ENCODE results near the gene ANKRD31. TPM values are rescaled to one million over a fixed set of nuclear protein-coding genes. Genes with fewer than 3 reads are reported as not detected.
"Not testable (repeated sequence)": the region's sequence is repeated elsewhere in the genome, so short reads cannot be mapped to it uniquely, and the experiment has no call there.

The ANKRD31 gene
- total RNA-seq, 4 donors from 2014 or later = 0.16 TPM; not detected in 3

DNA sequence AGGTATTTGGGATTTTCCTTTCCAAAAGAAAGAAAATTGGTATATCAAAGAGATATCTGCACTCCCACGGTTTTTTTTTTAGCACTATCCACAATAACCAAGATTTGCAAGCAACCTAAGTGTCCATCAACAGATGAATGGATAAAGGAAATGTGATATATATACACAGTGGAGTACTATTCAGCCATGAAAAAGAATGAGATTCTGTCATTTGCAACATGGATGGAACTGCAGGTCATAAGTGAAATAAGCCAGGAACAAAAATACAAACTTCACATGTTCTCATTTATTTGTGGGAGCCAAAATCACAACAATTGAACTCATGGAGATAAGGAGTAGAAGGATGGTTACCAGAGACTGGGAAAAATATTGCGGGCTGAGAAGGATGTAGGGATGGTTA is 9.8 kb downstream of the ANKRD31 start:
- DNase-seq = no peak
- TF ChIP-seq POLR2A (IDR thresholded peaks at IDR 0.05) (no peak), POLR2AphosphoS5 (IDR thresholded peaks at IDR 0.05) (no peak), CTCF (IDR thresholded peaks at IDR 0.05) (no peak), EP300 (IDR thresholded peaks at IDR 0.05; ENCODE audit: low read depth) (no peak)
- no peaks in the 10 kb centered on the region for H3K27me3 ChIP-seq
- no peaks in the 10 kb centered on the region for H3K36me3 ChIP-seq
- 71 to 78% methylated on average over 2 of the region's 2 CpGs for WGBS, 2 donors (ENCODE audit: low coverage in 1 of 2)
- no peak overlapping the region for H3K27ac ChIP-seq
- H3K9me3 ChIP-seq = no peaks in the 10 kb centered on the region
- intact Hi-C loops (cut with DNase I; ENCODE audit: low total_unique reads) = no loop called here
- in situ Hi-C loops (cut with MboI; ENCODE audit: low pct_ligation_motif_present in 1 of 4, low pct_unique_long_range_greater_than_20kb in 1 of 4, low sequenced_read_pairs in 3 of 4) = loop anchor here in 3 of 4 donors (25.0 kb wide), 4 partner anchors 110 to 460 kb away; partner anchors contain the start of genes CERT1 (in 1 of the 3), HMGCR (in 1 of the 3) and POLK (in 1 of the 3)
- no peaks in the 10 kb centered on the region for H3K4me1 ChIP-seq
- H3K4me3 ChIP-seq = no peak overlapping the region

DNA sequence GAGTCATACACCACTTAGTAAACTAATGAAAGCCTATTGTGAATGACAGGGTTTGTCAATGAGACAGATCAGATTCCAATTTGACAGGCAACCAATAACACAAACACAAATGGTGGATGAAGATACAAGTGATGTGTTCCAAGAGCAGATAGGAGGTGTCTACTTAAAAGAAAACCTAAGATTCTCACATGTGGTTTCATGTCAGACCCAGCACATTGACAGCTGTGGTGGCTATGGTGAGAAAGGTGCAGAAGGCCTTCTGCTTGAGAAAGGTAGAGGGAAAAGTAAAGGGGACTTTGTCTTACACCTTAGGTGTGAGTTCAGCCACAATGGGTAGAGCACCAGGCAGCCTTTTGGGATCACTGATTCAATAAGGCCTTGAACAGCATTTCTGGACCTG is 11.2 kb downstream of the ANKRD31 start:
- H3K4me1 ChIP-seq = no peaks in the 10 kb centered on the region
- TF ChIP-seq EP300 (IDR thresholded peaks at IDR 0.05; ENCODE audit: low read depth) = no peak
- TF ChIP-seq CTCF (IDR thresholded peaks at IDR 0.05) = no peak
- no peak for TF ChIP-seq POLR2AphosphoS5 (IDR thresholded peaks at IDR 0.05)
- TF ChIP-seq POLR2A (IDR thresholded peaks at IDR 0.05) = no peak
- no peak overlapping the region for H3K27ac ChIP-seq
- no peaks in the 10 kb centered on the region for H3K36me3 ChIP-seq
- DNase-seq = no peak
- no peaks in the 10 kb centered on the region for H3K9me3 ChIP-seq
- no peaks in the 10 kb centered on the region for H3K27me3 ChIP-seq
- intact Hi-C loops (cut with DNase I; ENCODE audit: low total_unique reads) (no loop called here), in situ Hi-C loops (cut with MboI; ENCODE audit: low pct_ligation_motif_present in 1 of 4, low pct_unique_long_range_greater_than_20kb in 1 of 4, low sequenced_read_pairs in 3 of 4) (loop anchor here in 3 of 4 donors (25.0 kb wide), 4 partner anchors 112 to 462 kb away; partner anchors contain the start of genes CERT1 (in 1 of the 3), HMGCR (in 1 of the 3) and POLK (in 1 of the 3))
- H3K4me3 ChIP-seq = no peak overlapping the region

- H3K4me3 ChIP-seq; H3K27me3 ChIP-seq; intact Hi-C loops (cut with DNase I; ENCODE audit: low total_unique reads); H3K36me3 ChIP-seq; H3K9me3 ChIP-seq; in situ Hi-C loops (cut with MboI; ENCODE audit: low pct_ligation_motif_present in 1 of 4, low pct_unique_long_range_greater_than_20kb in 1 of 4, low sequenced_read_pairs in 3 of 4); DNase-seq; H3K4me1 ChIP-seq; H3K27ac ChIP-seq: not testable (repeated sequence)
- 67 to 80% methylated on average over 2 of the region's 2 CpGs for WGBS, 2 donors (ENCODE audit: low coverage in 1 of 2)
Measured at GRCh38 chr5:75220787-75221186, 15.9 kb downstream of the ANKRD31 start.

GRCh38 chr5:75214928-75215327 is 21.8 kb downstream of the ANKRD31 start:
- no peak overlapping the region for H3K4me3 ChIP-seq
- TF ChIP-seq EP300 (IDR thresholded peaks at IDR 0.05; ENCODE audit: low read depth) (no peak), CTCF (IDR thresholded peaks at IDR 0.05) (no peak), POLR2AphosphoS5 (IDR thresholded peaks at IDR 0.05) (no peak), POLR2A (IDR thresholded peaks at IDR 0.05) (no peak)
- no peaks in the 10 kb centered on the region for H3K27me3 ChIP-seq
- no peaks in the 10 kb centered on the region for H3K36me3 ChIP-seq
- no peaks in the 10 kb centered on the region for H3K4me1 ChIP-seq
- 52% methylated on average over 4 of the region's 4 CpGs; no CpG with 5 or more reads in 1 of the 2 donors for WGBS, 2 donors (ENCODE audit: low coverage in 1 of 2)
- DNase-seq = peak; percentile 11
- peaks cover 0 to 6% of the 10 kb centered on the region in 2 donors for H3K9me3 ChIP-seq
- H3K27ac ChIP-seq = no peak overlapping the region
- in situ Hi-C loops (cut with MboI; ENCODE audit: low pct_ligation_motif_present in 1 of 4, low pct_unique_long_range_greater_than_20kb in 1 of 4, low sequenced_read_pairs in 3 of 4) = no loop called here
- intact Hi-C loops (cut with DNase I; ENCODE audit: low total_unique reads) = no loop called here

DNA sequence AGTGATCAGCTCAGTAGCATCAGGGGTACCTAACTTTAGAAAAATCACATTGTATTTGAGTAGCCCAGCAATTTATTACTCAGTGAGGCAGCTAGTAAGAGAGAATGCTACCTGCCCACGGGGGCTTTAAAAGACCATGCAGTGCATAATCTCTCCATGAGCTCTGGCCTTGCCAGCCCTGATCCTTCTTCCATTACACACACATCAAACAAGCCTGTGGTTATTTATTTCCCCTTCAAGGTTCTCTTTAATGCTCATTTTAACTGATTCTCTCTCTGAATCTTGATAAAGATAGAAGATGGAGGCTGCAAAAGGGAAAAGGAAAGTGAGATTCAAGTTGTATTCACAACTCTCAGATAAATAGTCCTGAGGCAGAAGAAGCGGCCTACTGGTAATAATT is 22.3 kb downstream of the ANKRD31 start:
- 81 to 86% methylated on average over 2 of the region's 2 CpGs for WGBS, 2 donors (ENCODE audit: low coverage in 1 of 2)
- H3K27me3 ChIP-seq = no peaks in the 10 kb centered on the region
- intact Hi-C loops (cut with DNase I; ENCODE audit: low total_unique reads) = no loop called here

More for the DNA sequence above, 22.3 kb downstream of the ANKRD31 start:
- H3K4me3 ChIP-seq = no peak overlapping the region
- no peaks in the 10 kb centered on the region for H3K36me3 ChIP-seq
- in situ Hi-C loops (cut with MboI; ENCODE audit: low pct_ligation_motif_present in 1 of 4, low pct_unique_long_range_greater_than_20kb in 1 of 4, low sequenced_read_pairs in 3 of 4) = no loop called here
- H3K27ac ChIP-seq = no peak overlapping the region
- H3K4me1 ChIP-seq = no peaks in the 10 kb centered on the region
- DNase-seq = no peak
- TF ChIP-seq EP300 (IDR thresholded peaks at IDR 0.05; ENCODE audit: low read depth) (no peak), POLR2AphosphoS5 (IDR thresholded peaks at IDR 0.05) (no peak), CTCF (IDR thresholded peaks at IDR 0.05) (no peak), POLR2A (IDR thresholded peaks at IDR 0.05) (no peak)
- H3K9me3 ChIP-seq = peaks cover 0 to 6% of the 10 kb centered on the region in 2 donors
